GM23338 (cell line): ENCODE results near the gene SORCS2. TPM values are rescaled to one million over a fixed set of nuclear protein-coding genes. Genes with fewer than 3 reads are reported as not detected.

Experiments
- ATAC-seq: fragments of 200-7000 bp; cut with Tn5 transposase; 3 replicates; pipeline ENCODE4 v1.9.1; 2020
- DNase-seq: peaks from one replicate; pipeline ENCODE4 v3.0.0-alpha.2; 2015; ENCODE audit warnings: low spot score
- H2AFZ ChIP-seq: fragments of 200-600 bp; sonication (generic); 2 replicates; pipeline ENCODE4 v1.8.0; 2016; ENCODE audit warnings: antibody characterized with exemption, mild to moderate bottlenecking, moderate library complexity
- H3F3A ChIP-seq: fragments of 200-600 bp; sonication (generic); replicated peaks from 2 replicates; pipeline ENCODE4 v1.8.0; 2017; ENCODE audit warnings: antibody characterized with exemption, mixed run types, low read depth
- H3K27ac ChIP-seq: fragments of 200-600 bp; sonication (generic); 2 replicates; pipeline ENCODE4 v1.6.1; 2016; ENCODE audit warnings: low read depth
- H3K27me3 ChIP-seq: fragments of 200-600 bp; sonication (generic); 2 replicates; pipeline ENCODE4 v1.8.0; 2016; ENCODE audit warnings: mild to moderate bottlenecking, mixed run types, moderate library complexity; ENCODE audit not compliant: insufficient read depth
- H3K36me3 ChIP-seq: fragments of 200-600 bp; sonication (generic); 2 replicates; pipeline ENCODE4 v1.8.0; 2016; ENCODE audit warnings: mild to moderate bottlenecking; ENCODE audit not compliant: insufficient read depth
- H3K4me1 ChIP-seq: fragments of 200-600 bp; sonication (generic); 2 replicates; pipeline ENCODE4 v1.8.0; 2016; ENCODE audit warnings: mild to moderate bottlenecking, moderate library complexity; ENCODE audit not compliant: insufficient read depth
- H3K4me2 ChIP-seq: fragments of 200-600 bp; sonication (generic); 2 replicates; pipeline ENCODE4 v1.7.1; 2017; ENCODE audit warnings: mixed run types
- H3K4me3 ChIP-seq: fragments of 200-600 bp; sonication (generic); 2 replicates; pipeline ENCODE4 v1.6.1; 2016; ENCODE audit warnings: mixed run types
- H3K79me2 ChIP-seq: fragments of 200-600 bp; sonication (generic); replicated peaks from 2 replicates; pipeline ENCODE4 v1.8.0; 2017; ENCODE audit warnings: mild to moderate bottlenecking; ENCODE audit not compliant: insufficient read depth
- H3K9me2 ChIP-seq: fragments of 200-600 bp; sonication (generic); 2 replicates; pipeline ENCODE4 v1.8.0; 2017; ENCODE audit not compliant: insufficient read depth
- H4K20me1 ChIP-seq: fragments of 200-600 bp; sonication (generic); replicated peaks from 2 replicates; pipeline ENCODE4 v1.8.0; 2017; ENCODE audit warnings: mild to moderate bottlenecking; ENCODE audit not compliant: insufficient read depth
- H3K27ac Mint-ChIP-seq: 2 replicates; pipeline ENCODE4 v1.8.0; 2020; ENCODE audit warnings: inconsistent platforms, mild to moderate bottlenecking, moderate library complexity, mixed read lengths
- H3K27me3 Mint-ChIP-seq: 3 replicates; pipeline ENCODE4 v1.8.0; 2022; ENCODE audit warnings: low read depth, mild to moderate bottlenecking, moderate library complexity, mixed read lengths, inconsistent platforms; ENCODE audit not compliant: insufficient read depth, poor library complexity
- H3K36me3 Mint-ChIP-seq: 3 replicates; pipeline ENCODE4 v1.8.0; 2021; ENCODE audit warnings: low read depth, mild to moderate bottlenecking, inconsistent platforms, moderate library complexity, mixed read lengths
- H3K4me1 Mint-ChIP-seq: 3 replicates; pipeline ENCODE4 v1.8.0; 2020; ENCODE audit warnings: mild to moderate bottlenecking, inconsistent platforms, mixed read lengths
- H3K4me3 Mint-ChIP-seq: 3 replicates; pipeline ENCODE4 v1.8.0; 2021; ENCODE audit warnings: moderate library complexity, mild to moderate bottlenecking, inconsistent platforms, mixed read lengths
- H3K9me3 Mint-ChIP-seq: 3 replicates; pipeline ENCODE4 v1.8.0; 2020; ENCODE audit warnings: moderate library complexity, mild to moderate bottlenecking, inconsistent platforms, mixed read lengths
- CTCF ChIP-seq, 2 experiments: fragments of 200-600 bp in 1 of 2; sonication (generic) in 1 of 2; conservative IDR thresholded peaks; 2 replicates each; pipeline versions ENCODE4 v1.5.1 to v1.6.1; 2016 to 2017; ENCODE audit warnings: antibody characterized with exemption in 2 of 2, low read depth in 2 of 2, mild to moderate bottlenecking in 2 of 2, moderate library complexity in 1 of 2
- ETS1 ChIP-seq: IDR thresholded peaks from 2 replicates; pipeline ENCODE4 v1.6.1; 2016; ENCODE audit warnings: antibody characterized with exemption
- EZH2 ChIP-seq: fragments of 200-600 bp; sonication (generic); IDR thresholded peaks from one replicate; pipeline ENCODE4 v1.8.0; 2017; ENCODE audit warnings: antibody characterized with exemption, mild to moderate bottlenecking, low read depth; ENCODE audit not compliant: unreplicated experiment
- JUNB ChIP-seq: IDR thresholded peaks from one replicate; pipeline ENCODE4 v1.6.1; 2016; ENCODE audit warnings: antibody characterized with exemption; ENCODE audit not compliant: unreplicated experiment
- NANOG ChIP-seq: IDR thresholded peaks from 2 replicates; pipeline ENCODE4 v1.6.1; 2016; ENCODE audit warnings: antibody characterized with exemption, borderline replicate concordance
- REST ChIP-seq: IDR thresholded peaks from one replicate; pipeline ENCODE4 v1.6.1; 2018; ENCODE audit warnings: antibody characterized with exemption; ENCODE audit not compliant: unreplicated experiment
- STAT1 ChIP-seq: IDR thresholded peaks from one replicate; pipeline ENCODE4 v1.6.1; 2016; ENCODE audit warnings: antibody characterized with exemption; ENCODE audit not compliant: unreplicated experiment
- ZNF114 ChIP-seq: fragments of 250-450 bp; sonication (Bioruptor Pico); IDR thresholded peaks from 2 replicates; pipeline ENCODE4 v1.5.0; 2020; ENCODE audit warnings: mild to moderate bottlenecking, moderate library complexity
- ZNF331 ChIP-seq: fragments of 250-450 bp; sonication (Bioruptor Pico); IDR thresholded peaks from 2 replicates; pipeline ENCODE4 v1.5.0; 2020; ENCODE audit warnings: low read depth, mild to moderate bottlenecking, moderate library complexity
- polyA plus RNA-seq: library from polyadenylated mRNA; unstranded; fragments of >200 nt; fragmentation: Nextera tagmentation; extraction: Ambion mirVana; gene quantifications from 2 replicates; pipeline ENCODE4 v1.2.1, GENCODE V29; 2016
- total RNA-seq: library from RNA; depleted of rRNA; stranded (reverse); fragments of >200 nt; shearing (Covaris generic); gene quantifications from 2 replicates; pipeline ENCODE4 v1.2.3, GENCODE V29; 2014
- TF ChIP-seq, protein P1 (sequence below): fragments of 250-450 bp; sonication (Bioruptor Pico); IDR thresholded peaks from 2 replicates; pipeline ENCODE4 v1.5.0; 2020; ENCODE audit warnings: mild to moderate bottlenecking, moderate library complexity

Gene SORCS2
- total and polyA plus RNA-seq, 2 experiments from 2014 or later: 0.47 to 2.4 TPM

DNA sequence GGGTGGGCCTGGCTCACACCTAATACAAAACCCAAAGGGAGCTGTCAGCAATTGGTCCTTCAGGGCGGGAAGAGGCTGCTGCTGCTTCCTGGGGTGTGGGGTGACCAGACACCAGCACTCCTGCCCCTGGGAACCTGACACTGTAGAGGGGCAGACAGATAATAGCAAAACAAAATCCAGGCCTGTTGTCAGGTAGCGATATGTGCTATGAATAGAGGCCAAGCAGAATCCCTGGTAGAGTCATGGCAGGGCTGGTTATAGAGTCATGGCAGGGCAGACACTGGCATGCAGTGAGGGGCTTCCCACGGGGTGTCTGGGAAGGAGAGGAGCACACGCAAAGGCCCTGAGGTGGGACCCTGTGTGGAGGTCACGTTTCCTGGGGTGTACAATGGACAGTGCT, 321.9 kb downstream of the SORCS2 start:
- H3K4me1 ChIP-seq: no peaks in the 10 kb centered on the region

More for the DNA sequence above, 321.9 kb downstream of the SORCS2 start:
- Histone ChIP-seq H3K79me2 (no peaks in the 10 kb centered on the region), H4K20me1 (no peaks in the 10 kb centered on the region), H3K4me2 (no peak overlapping the region), H3K9me2 (no peaks in the 10 kb centered on the region), H2AFZ (no peak overlapping the region), H3F3A (no peaks in the 10 kb centered on the region), H3K36me3 (no peaks in the 10 kb centered on the region), H3K4me3 (no peak overlapping the region), H3K27ac (no peak overlapping the region), H3K27me3 (no peaks in the 10 kb centered on the region)
- H3K27me3 Mint-ChIP-seq: peaks cover 12% of the 10 kb centered on the region
- no peaks in the 10 kb centered on the region for H3K36me3 Mint-ChIP-seq
- no peak overlapping the region for H3K4me3 Mint-ChIP-seq
- no peak for DNase-seq
- ATAC-seq: no peak
- TF ChIP-seq NANOG: no peak
- TF ChIP-seq JUNB: no peak
- TF ChIP-seq EZH2: no peak
- TF ChIP-seq ZNF331: no peak
- no peak for TF ChIP-seq ETS1
- no peak for TF ChIP-seq STAT1
- TF ChIP-seq REST: no peak
- TF ChIP-seq ZNF114 (CRISPR knock-in tag): no peak
- no peak for TF ChIP-seq CTCF (conservative IDR thresholded peaks at IDR 0.05; ENCODE audit: low read depth in 2 of 2)
- TF ChIP-seq, protein P1, sequence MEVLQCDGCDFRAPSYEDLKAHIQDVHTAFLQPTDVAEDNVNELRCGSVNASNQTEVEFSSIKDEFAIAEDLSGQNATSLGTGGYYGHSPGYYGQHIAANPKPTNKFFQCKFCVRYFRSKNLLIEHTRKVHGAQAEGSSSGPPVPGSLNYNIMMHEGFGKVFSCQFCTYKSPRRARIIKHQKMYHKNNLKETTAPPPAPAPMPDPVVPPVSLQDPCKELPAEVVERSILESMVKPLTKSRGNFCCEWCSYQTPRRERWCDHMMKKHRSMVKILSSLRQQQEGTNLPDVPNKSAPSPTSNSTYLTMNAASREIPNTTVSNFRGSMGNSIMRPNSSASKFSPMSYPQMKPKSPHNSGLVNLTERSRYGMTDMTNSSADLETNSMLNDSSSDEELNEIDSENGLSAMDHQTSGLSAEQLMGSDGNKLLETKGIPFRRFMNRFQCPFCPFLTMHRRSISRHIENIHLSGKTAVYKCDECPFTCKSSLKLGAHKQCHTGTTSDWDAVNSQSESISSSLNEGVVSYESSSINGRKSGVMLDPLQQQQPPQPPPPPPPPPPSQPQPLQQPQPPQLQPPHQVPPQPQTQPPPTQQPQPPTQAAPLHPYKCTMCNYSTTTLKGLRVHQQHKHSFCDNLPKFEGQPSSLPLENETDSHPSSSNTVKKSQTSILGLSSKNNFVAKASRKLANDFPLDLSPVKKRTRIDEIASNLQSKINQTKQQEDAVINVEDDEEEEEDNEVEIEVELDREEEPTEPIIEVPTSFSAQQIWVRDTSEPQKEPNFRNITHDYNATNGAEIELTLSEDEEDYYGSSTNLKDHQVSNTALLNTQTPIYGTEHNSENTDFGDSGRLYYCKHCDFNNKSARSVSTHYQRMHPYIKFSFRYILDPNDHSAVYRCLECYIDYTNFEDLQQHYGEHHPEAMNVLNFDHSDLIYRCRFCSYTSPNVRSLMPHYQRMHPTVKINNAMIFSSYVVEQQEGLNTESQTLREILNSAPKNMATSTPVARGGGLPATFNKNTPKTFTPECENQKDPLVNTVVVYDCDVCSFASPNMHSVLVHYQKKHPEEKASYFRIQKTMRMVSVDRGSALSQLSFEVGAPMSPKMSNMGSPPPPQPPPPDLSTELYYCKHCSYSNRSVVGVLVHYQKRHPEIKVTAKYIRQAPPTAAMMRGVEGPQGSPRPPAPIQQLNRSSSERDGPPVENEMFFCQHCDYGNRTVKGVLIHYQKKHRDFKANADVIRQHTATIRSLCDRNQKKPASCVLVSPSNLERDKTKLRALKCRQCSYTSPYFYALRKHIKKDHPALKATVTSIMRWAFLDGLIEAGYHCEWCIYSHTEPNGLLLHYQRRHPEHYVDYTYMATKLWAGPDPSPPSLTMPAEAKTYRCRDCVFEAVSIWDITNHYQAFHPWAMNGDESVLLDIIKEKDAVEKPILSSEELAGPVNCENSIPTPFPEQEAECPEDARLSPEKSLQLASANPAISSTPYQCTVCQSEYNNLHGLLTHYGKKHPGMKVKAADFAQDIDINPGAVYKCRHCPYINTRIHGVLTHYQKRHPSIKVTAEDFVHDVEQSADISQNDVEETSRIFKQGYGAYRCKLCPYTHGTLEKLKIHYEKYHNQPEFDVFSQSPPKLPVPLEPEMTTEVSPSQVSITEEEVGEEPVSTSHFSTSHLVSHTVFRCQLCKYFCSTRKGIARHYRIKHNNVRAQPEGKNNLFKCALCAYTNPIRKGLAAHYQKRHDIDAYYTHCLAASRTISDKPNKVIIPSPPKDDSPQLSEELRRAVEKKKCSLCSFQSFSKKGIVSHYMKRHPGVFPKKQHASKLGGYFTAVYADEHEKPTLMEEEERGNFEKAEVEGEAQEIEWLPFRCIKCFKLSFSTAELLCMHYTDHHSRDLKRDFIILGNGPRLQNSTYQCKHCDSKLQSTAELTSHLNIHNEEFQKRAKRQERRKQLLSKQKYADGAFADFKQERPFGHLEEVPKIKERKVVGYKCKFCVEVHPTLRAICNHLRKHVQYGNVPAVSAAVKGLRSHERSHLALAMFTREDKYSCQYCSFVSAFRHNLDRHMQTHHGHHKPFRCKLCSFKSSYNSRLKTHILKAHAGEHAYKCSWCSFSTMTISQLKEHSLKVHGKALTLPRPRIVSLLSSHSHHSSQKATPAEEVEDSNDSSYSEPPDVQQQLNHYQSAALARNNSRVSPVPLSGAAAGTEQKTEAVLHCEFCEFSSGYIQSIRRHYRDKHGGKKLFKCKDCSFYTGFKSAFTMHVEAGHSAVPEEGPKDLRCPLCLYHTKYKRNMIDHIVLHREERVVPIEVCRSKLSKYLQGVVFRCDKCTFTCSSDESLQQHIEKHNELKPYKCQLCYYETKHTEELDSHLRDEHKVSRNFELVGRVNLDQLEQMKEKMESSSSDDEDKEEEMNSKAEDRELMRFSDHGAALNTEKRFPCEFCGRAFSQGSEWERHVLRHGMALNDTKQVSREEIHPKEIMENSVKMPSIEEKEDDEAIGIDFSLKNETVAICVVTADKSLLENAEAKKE (CRISPR knock-in tag): no peak
- no peak overlapping the region; the same call in 1 of the 2 replicates for H3K27ac Mint-ChIP-seq
- peaks cover 32% of the 10 kb centered on the region for H3K4me1 Mint-ChIP-seq
- H3K9me3 Mint-ChIP-seq: no peaks in the 10 kb centered on the region
